HepG2 (cell line): ENCODE measurements around the gene LRPPRC. TPM values are rescaled to one million over a fixed set of nuclear protein-coding genes. Genes with fewer than 3 reads are reported as not detected.

ENCODE experiments used
- ATAC-seq: fragments of 200-7000 bp; cut with Tn5 transposase; 3 replicates; pipeline ENCODE4 v1.9.1; 2020; ENCODE audit warnings: mild to moderate bottlenecking, moderate library complexity
- BruUV-seq: library from RNA; stranded (reverse); fragments of 400-500 nt; replicated peaks from 2 replicates; lab custom pipeline; 2021; lab: Mats Ljungman, UMichigan
- CTCF ChIA-PET: fragments of 300-600 bp; formaldehyde crosslinking; extraction: SDS; loops from one replicate; lab custom pipeline; 2021; ENCODE audit warnings: low total read pairs, inconsistent platforms, low intra/inter-chr PET ratio; lab: Yijun Ruan, JAX
- POLR2A ChIA-PET: fragments of 350-600 bp; sonication (Branson Sonifier 250); formaldehyde crosslinking; loops from one replicate; lab custom pipeline; 2020; ENCODE audit warnings: antibody characterized with exemption, inconsistent platforms; lab: Yijun Ruan, JAX
- DNase-seq: peaks from one replicate; pipeline ENCODE4 v3.0.0-alpha.2; 2015; ENCODE audit warnings: low spot score
- FAIRE-seq: peaks from 3 replicates; lab custom pipeline; 2011; peaks lifted over from hg19 to GRCh38; lab: Jason Lieb, UNC
- H2AFZ ChIP-seq: one replicate; pipeline ENCODE4 v1.6.1; 2011; ENCODE audit warnings: low read length, inconsistent platforms
- H3K27ac ChIP-seq: fragments of 300-600 bp; 3 replicates; pipeline ENCODE4 v1.8.0; 2011; ENCODE audit warnings: mixed run types, mild to moderate bottlenecking, mixed read lengths, low read length, inconsistent platforms; ENCODE audit not compliant: insufficient read depth; ENCODE audit errors: extremely low read length
- H3K27me3 ChIP-seq, 2 experiments: fragments of 200-600 bp in 1 of 2; 2 replicates in 1 of 2; 3 replicates in 1 of 2; pipeline versions ENCODE4 v1.6.0 to v1.8.0; 2011; ENCODE audit warnings: low read length in 2 of 2, mild to moderate bottlenecking in 2 of 2, moderate library complexity in 2 of 2, inconsistent platforms in 1 of 2; ENCODE audit not compliant: insufficient read depth in 2 of 2, control insufficient read depth in 1 of 2
- H3K36me3 ChIP-seq, 2 experiments: fragments of 200-600 bp in 1 of 2; replicated peaks in 1 of 2; 2 replicates in 1 of 2; 3 replicates in 1 of 2; pipeline versions ENCODE4 v1.5.1 to v1.8.0; 2011; ENCODE audit warnings: low read length in 2 of 2, inconsistent platforms in 1 of 2; ENCODE audit not compliant: insufficient read depth in 2 of 2, control insufficient read depth in 1 of 2
- H3K4me1 ChIP-seq: 2 replicates; pipeline ENCODE4 v1.5.1; 2012; ENCODE audit warnings: low read length, inconsistent platforms; ENCODE audit not compliant: insufficient read depth
- H3K4me2 ChIP-seq: 2 replicates; pipeline ENCODE4 v1.6.0; 2011; ENCODE audit warnings: low read depth, low read length, inconsistent platforms
- H3K4me3 ChIP-seq, 3 experiments: fragments of 200-600 bp in 1 of 3; sonication (generic), shearing (Covaris generic) in 1 of 3; replicated peaks in 1 of 3; 2 replicates each; pipeline ENCODE4 v1.5.1; 2011 to 2016; ENCODE audit warnings: low read length in 3 of 3, inconsistent platforms in 2 of 3, low read depth in 2 of 3, mild to moderate bottlenecking in 2 of 3, control low read depth in 1 of 3, mixed read lengths in 1 of 3; ENCODE audit not compliant: insufficient read depth in 1 of 3
- H3K79me2 ChIP-seq: one replicate; pipeline ENCODE4 v1.6.1; 2011; ENCODE audit warnings: low read length, inconsistent platforms; ENCODE audit not compliant: insufficient read depth
- H3K9ac ChIP-seq: 2 replicates; pipeline ENCODE4 v1.6.0; 2011; ENCODE audit warnings: mild to moderate bottlenecking, low read depth, low read length, inconsistent platforms; ENCODE audit not compliant: insufficient read depth
- H3K9me3 ChIP-seq: 2 replicates; pipeline ENCODE4 v1.5.1; 2012; ENCODE audit warnings: mild to moderate bottlenecking, low read length
- H4K20me1 ChIP-seq: 2 replicates; pipeline ENCODE4 v1.6.0; 2011; ENCODE audit warnings: inconsistent platforms, mild to moderate bottlenecking, low read length, moderate library complexity; ENCODE audit not compliant: insufficient read depth
- MIXL1 ChIP-seq: IDR thresholded peaks from 2 replicates; pipeline ENCODE4 v1.6.1; 2016
- RBFOX2 ChIP-seq: fragments of 200-400 bp; formaldehyde crosslinking; IDR thresholded peaks from 2 replicates; pipeline ENCODE4 v1.6.1; 2017; ENCODE audit warnings: low read depth, mild to moderate bottlenecking, low read length
- SATB2 ChIP-seq: sonication (generic); formaldehyde crosslinking; IDR thresholded peaks from 2 replicates; pipeline ENCODE4 v1.5.0; 2020; ENCODE audit warnings: missing genetic modification reagents
- SOX6 ChIP-seq, 2 experiments: fragments of 450-650 bp in 1 of 2; sonication (generic) in 1 of 2; formaldehyde crosslinking in 1 of 2; IDR thresholded peaks; 2 replicates each; pipeline versions ENCODE4 v1.4.0 to v1.6.1; 2017 to 2020; ENCODE audit warnings: antibody characterized with exemption in 1 of 2, mild to moderate bottlenecking in 1 of 2, missing genetic modification reagents in 1 of 2
- TSC22D2 ChIP-seq: sonication (generic); formaldehyde crosslinking; IDR thresholded peaks from 2 replicates; pipeline ENCODE4 v1.5.1; 2020; ENCODE audit warnings: missing genetic modification reagents, mild to moderate bottlenecking, borderline replicate concordance
- ZNF235 ChIP-seq: sonication (generic); formaldehyde crosslinking; IDR thresholded peaks from 2 replicates; pipeline ENCODE4 v1.8.1; 2023; ENCODE audit warnings: mild to moderate bottlenecking, missing genetic modification reagents, borderline replicate concordance
- ZNF746 ChIP-seq: sonication (generic); formaldehyde crosslinking; IDR thresholded peaks from 2 replicates; pipeline ENCODE4 v1.8.0; 2022; ENCODE audit warnings: mild to moderate bottlenecking, missing genetic modification reagents
- ZNF790 ChIP-seq: sonication (generic); formaldehyde crosslinking; IDR thresholded peaks from 2 replicates; pipeline ENCODE4 v1.8.0; 2022; ENCODE audit warnings: missing genetic modification reagents, mild to moderate bottlenecking, borderline replicate concordance
- WGBS: methylation state at CpG from one replicate; pipeline ENCODE4 v1.1.6; 2017; ENCODE audit warnings: low lambda C conversion rate; 5-methylcytosine and 5-hydroxymethylcytosine counted together
- in situ Hi-C: cut with HindIII; loops from 2 replicates; pipeline ENCODE4 v1.10.0; 2017; ENCODE audit warnings: low pct_unique_long_range_greater_than_20kb; ENCODE audit not compliant: extremely low pct_ligation_motif_present
- intact Hi-C: fragments of 100-400 bp; cut with micrococcal nuclease; formaldehyde crosslinking; loops from one replicate; pipeline ENCODE4 v1.10.0; 2022; ENCODE audit not compliant: unreplicated experiment
- polyA plus RNA-seq, 8 experiments: library from polyadenylated mRNA; depleted of rRNA in 3 of 8; stranded (reverse) in 7 of 8; unstranded in 1 of 8; fragments of >200 nt; fragmentation: Illumina TruSeq in 4 of 8; extraction: Trizol in 4 of 8; gene quantifications; 2 replicates each; pipeline versions ENCODE4 v1.2.1 to v1.2.3, GENCODE V29; 2011 to 2016; ENCODE audit warnings: low read depth in 4 of 8, missing spikeins in 1 of 8, mixed read lengths in 1 of 8; ENCODE audit not compliant: insufficient read depth in 1 of 8
- total RNA-seq, 5 experiments: library from RNA; depleted of rRNA; stranded (reverse); fragments of >200 nt; fragmentation: Illumina TruSeq; extraction: Trizol; gene quantifications; 2 replicates each; pipeline ENCODE4 v1.2.3, GENCODE V29; 2016; ENCODE audit warnings: low read depth in 1 of 5
- TF ChIP-seq, protein P1 (sequence below): sonication (generic); formaldehyde crosslinking; IDR thresholded peaks from 2 replicates; pipeline ENCODE4 v1.5.1; 2020; ENCODE audit warnings: mild to moderate bottlenecking, moderate library complexity, missing genetic modification reagents
- TF ChIP-seq, protein P2 (sequence below): sonication (generic); formaldehyde crosslinking; IDR thresholded peaks from 2 replicates; pipeline ENCODE4 v1.4.0; 2020; ENCODE audit warnings: missing genetic modification reagents, borderline replicate concordance

Gene LRPPRC
- total and polyA plus RNA-seq, 2 of the 13 experiments (the other 11 are each of a cell fraction or from before 2014, with no cell fraction given) = 117 to 167 TPM

DNA sequence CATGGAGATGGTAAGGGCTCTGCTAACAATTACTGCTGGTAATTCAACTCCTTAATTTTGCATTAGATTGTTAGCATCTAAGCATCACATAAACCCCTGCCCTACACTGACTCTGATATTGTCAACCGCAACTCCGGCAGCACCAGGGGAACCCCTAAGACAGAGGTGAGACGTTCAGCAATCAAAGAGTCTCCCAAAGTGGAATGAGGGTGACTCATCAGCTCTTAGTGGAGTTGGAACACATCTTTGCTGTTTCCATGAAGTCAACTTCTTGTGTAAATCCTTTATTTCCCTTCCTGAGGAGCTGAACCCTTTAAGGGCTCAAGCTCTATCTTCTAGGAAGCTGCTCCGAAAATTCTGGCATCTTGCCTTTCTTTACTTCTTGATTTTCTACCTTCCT lies 104.9 kb downstream of the LRPPRC start (continued):
- no peak for TF ChIP-seq SOX6 (IDR thresholded peaks at IDR 0.05)
- TF ChIP-seq SOX6 (CRISPR knock-in tag; IDR thresholded peaks at IDR 0.05) = no peak
- no peak for TF ChIP-seq ZNF235

DNA sequence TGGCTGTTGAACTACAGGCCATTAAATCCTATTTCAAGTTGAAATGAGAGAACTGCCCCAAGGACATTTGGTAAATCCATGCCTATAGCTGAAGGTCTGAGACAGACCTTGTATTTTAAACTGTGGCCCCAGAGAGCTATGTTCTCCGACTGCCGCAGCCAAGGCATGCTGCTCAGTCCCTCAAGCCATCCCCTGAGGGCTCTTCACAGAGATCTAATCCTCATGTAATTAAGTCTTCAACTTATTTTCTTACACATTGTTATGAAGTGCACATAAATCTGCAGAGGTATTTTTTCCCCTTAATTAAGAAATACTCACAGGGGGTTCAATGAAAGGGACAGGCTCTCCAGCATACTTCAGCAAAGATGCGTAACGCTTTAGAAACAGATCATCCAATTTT lies 106.4 kb downstream of the LRPPRC start:
- H3K36me3 ChIP-seq = peaks cover 30 to 76% of the 10 kb centered on the region in 2 experiments

More for the DNA sequence above, 106.4 kb downstream of the LRPPRC start:
- H3K27ac ChIP-seq = no peak overlapping the region
- POLR2A ChIA-PET = no interaction called here
- in situ Hi-C loops = no loop called here
- FAIRE-seq = no peak
- no peak for DNase-seq
- H3K4me3 ChIP-seq = no peak overlapping the region
- no peaks in the 10 kb centered on the region for H4K20me1 ChIP-seq
- intact Hi-C loops = no loop called here
- BruUV-seq = no TSS peak
- CTCF ChIA-PET = no interaction called here
- no peak overlapping the region for H3K4me2 ChIP-seq
- no peak overlapping the region for H3K9ac ChIP-seq
- no peaks in the 10 kb centered on the region for H3K27me3 ChIP-seq
- WGBS = 100% methylated on average over 4 of the region's 4 CpGs
- no peaks in the 10 kb centered on the region for H3K9me3 ChIP-seq
- H3K4me1 ChIP-seq = peaks cover 16% of the 10 kb centered on the region
- H2AFZ ChIP-seq = no peak overlapping the region
- ATAC-seq = no peak
- TF ChIP-seq, protein P1, sequence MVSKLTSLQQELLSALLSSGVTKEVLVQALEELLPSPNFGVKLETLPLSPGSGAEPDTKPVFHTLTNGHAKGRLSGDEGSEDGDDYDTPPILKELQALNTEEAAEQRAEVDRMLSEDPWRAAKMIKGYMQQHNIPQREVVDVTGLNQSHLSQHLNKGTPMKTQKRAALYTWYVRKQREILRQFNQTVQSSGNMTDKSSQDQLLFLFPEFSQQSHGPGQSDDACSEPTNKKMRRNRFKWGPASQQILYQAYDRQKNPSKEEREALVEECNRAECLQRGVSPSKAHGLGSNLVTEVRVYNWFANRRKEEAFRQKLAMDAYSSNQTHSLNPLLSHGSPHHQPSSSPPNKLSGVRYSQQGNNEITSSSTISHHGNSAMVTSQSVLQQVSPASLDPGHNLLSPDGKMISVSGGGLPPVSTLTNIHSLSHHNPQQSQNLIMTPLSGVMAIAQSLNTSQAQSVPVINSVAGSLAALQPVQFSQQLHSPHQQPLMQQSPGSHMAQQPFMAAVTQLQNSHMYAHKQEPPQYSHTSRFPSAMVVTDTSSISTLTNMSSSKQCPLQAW (CRISPR knock-in tag) = no peak
- no peak for TF ChIP-seq ZNF746
- no peak for TF ChIP-seq RBFOX2
- TF ChIP-seq TSC22D2 (CRISPR knock-in tag) = no peak
- TF ChIP-seq ZNF790 (CRISPR knock-in tag) = no peak
- TF ChIP-seq MIXL1 (CRISPR knock-in tag) = no peak
- TF ChIP-seq, protein P2, sequence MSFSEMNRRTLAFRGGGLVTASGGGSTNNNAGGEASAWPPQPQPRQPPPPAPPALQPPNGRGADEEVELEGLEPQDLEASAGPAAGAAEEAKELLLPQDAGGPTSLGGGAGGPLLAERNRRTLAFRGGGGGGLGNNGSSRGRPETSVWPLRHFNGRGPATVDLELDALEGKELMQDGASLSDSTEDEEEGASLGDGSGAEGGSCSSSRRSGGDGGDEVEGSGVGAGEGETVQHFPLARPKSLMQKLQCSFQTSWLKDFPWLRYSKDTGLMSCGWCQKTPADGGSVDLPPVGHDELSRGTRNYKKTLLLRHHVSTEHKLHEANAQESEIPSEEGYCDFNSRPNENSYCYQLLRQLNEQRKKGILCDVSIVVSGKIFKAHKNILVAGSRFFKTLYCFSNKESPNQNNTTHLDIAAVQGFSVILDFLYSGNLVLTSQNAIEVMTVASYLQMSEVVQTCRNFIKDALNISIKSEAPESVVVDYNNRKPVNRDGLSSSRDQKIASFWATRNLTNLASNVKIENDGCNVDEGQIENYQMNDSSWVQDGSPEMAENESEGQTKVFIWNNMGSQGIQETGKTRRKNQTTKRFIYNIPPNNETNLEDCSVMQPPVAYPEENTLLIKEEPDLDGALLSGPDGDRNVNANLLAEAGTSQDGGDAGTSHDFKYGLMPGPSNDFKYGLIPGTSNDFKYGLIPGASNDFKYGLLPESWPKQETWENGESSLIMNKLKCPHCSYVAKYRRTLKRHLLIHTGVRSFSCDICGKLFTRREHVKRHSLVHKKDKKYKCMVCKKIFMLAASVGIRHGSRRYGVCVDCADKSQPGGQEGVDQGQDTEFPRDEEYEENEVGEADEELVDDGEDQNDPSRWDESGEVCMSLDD (CRISPR knock-in tag) = no peak
- no peak for TF ChIP-seq SATB2 (CRISPR knock-in tag)
- TF ChIP-seq, all 625 proteins: peak for 0
- H3K79me2 ChIP-seq = no peaks in the 10 kb centered on the region
